MV-4-11 (cell line): ENCODE data around the gene CNKSR2.
"Not testable (repeated sequence)": the region's sequence is repeated elsewhere in the genome, so short reads cannot be mapped to it uniquely, and the experiment has no call there.

Source experiments
- DNase-seq: peaks from one replicate; lab custom pipeline; 2025; lab: John Stamatoyannopoulos, UW

CNKSR2 gene

GRCh38 chrX:21440911-21441310, 66.7 kb downstream of the CNKSR2 start:
- DNase-seq, result no peak

- DNase-seq, result no peak
These were observed 83.5 kb downstream of the CNKSR2 start for GRCh38 chrX:21457718-21458117.

GRCh38 chrX:21469071-21469470, 94.9 kb downstream of the CNKSR2 start:
- no peak for DNase-seq

GRCh38 chrX:21476909-21477308, 102.7 kb downstream of the CNKSR2 start:
- no peak for DNase-seq

- peak; percentile 48 for DNase-seq
These were observed 105.6 kb downstream of the CNKSR2 start for GRCh38 chrX:21479695-21480270.

GRCh38 chrX:21481761-21482160, 107.5 kb downstream of the CNKSR2 start:
- no peak for DNase-seq

- DNase-seq, result not testable (repeated sequence)
These were observed 109.8 kb downstream of the CNKSR2 start for GRCh38 chrX:21484051-21484450.

- DNase-seq, result no peak
These were observed 113.6 kb downstream of the CNKSR2 start for GRCh38 chrX:21487832-21488231.

- DNase-seq, result no peak
These were observed 116.1 kb downstream of the CNKSR2 start for GRCh38 chrX:21490341-21490740.

GRCh38 chrX:21493226-21493830, 119.1 kb downstream of the CNKSR2 start:
- no peak for DNase-seq

- DNase-seq, result peak; percentile 2
These were observed 129.4 kb downstream of the CNKSR2 start for GRCh38 chrX:21503593-21503992.

- DNase-seq, result no peak
These were observed 135.7 kb downstream of the CNKSR2 start for GRCh38 chrX:21509912-21510311.

GRCh38 chrX:21524008-21524407, 149.8 kb downstream of the CNKSR2 start:
- no peak for DNase-seq

GRCh38 chrX:21528076-21528475, 153.9 kb downstream of the CNKSR2 start:
- DNase-seq, result no peak

- DNase-seq, result no peak
These were observed 155.6 kb downstream of the CNKSR2 start for GRCh38 chrX:21529771-21530170.

- DNase-seq, result not testable (repeated sequence)
These were observed 170.4 kb downstream of the CNKSR2 start for GRCh38 chrX:21544642-21545041.

- DNase-seq, result no peak
These were observed 185.2 kb downstream of the CNKSR2 start for GRCh38 chrX:21559417-21559816.

GRCh38 chrX:21565025-21565424, 190.8 kb downstream of the CNKSR2 start:
- DNase-seq, result no peak

GRCh38 chrX:21574793-21575192, 200.6 kb downstream of the CNKSR2 start:
- DNase-seq, result no peak

- DNase-seq, result no peak
These were observed 207.3 kb downstream of the CNKSR2 start for GRCh38 chrX:21581479-21581878.

GRCh38 chrX:21586001-21586400, 211.8 kb downstream of the CNKSR2 start:
- no peak for DNase-seq

- DNase-seq, result no peak
These were observed 216.0 kb downstream of the CNKSR2 start for GRCh38 chrX:21590012-21590776.

- DNase-seq, result no peak
These were observed 231.8 kb downstream of the CNKSR2 start for GRCh38 chrX:21606002-21606401.
